ENCODE data around the gene LZTR1. TPM values are rescaled to one million over a fixed set of nuclear protein-coding genes. Genes with fewer than 3 reads are reported as not detected.

LZTR1 gene
- total and polyA plus RNA-seq, 10 of the 15 experiments (the other 5 are each of a cell fraction or from before 2014, with no cell fraction given), result 0.82 to 50.3 (median 19.3) TPM

DNA sequence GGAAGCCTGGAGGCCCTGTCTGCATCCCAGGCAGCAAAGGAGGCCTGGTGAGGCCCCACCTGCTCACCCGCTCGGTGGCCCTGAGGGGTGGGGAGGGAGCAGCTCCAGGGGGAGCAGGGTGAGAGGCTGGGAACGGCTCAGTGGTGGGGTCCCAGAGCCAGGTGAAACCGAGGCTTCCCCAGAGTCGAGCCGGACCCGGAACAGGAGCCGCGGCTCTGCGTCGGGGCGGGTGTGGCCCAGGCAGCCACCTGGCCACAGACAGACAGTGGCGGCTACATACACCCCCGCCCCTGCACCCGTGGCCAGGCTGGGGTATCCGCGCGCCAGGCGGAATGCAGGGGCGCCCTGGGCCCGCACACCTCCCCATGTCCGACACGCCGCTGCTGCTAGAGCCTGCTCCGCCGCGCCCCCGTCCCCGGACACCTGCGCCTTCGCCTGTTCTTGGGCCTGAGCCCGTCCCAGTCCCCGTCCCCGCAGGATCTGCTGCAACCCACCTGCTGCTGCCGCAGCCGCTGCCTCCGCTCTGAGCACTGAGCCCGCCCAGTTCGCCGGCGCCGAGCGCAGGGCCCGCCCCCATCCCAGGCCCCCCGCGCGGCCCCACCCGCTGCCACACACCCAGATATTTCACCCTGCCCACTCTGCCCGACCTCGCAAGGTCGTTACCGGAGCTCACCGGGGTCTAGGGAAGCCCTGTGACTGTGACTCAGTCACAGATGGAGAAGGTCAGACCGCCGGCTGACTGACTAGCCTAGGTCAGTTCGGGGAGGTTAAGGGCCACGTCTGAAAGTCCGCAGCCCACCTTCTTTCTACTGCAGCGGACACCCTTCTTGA, 50.2 kb downstream of the LZTR1 start, which contains the start of gene SLC7A4:
SLC7A4 (minus strand) TSS at position 525 of the 831 bp plus-strand sequence. CDS start 749 bp downstream, outside the sequence.
- ChIA-PET CTCF (no interaction called here), RAD21 (ENCODE audit: unreplicated experiment) (no interaction called here), POLR2A (no interaction called here), SMC1A (ENCODE audit: uncharacterized antibody, unreplicated experiment) (no interaction called here)
- Histone ChIP-seq H3K36me3 (ENCODE audit: control insufficient read depth in 2 of 2, insufficient read depth in 2 of 2, low read length in 1 of 2) (no peaks in the 10 kb centered on the region), H3K9me3 (replicated peaks; ENCODE audit: control insufficient read depth, insufficient read depth, low read length) (no peaks in the 10 kb centered on the region), H3K27ac (ENCODE audit: control insufficient read depth, insufficient read depth) (no peak within 1 kb of the TSS), H3K9ac (ENCODE audit: control insufficient read depth, insufficient read depth, low read length) (no peak within 1 kb of the TSS), H2AFZ (ENCODE audit: control insufficient read depth, low read depth, low read length) (no peak within 1 kb of the TSS), H3K4me1 (ENCODE audit: control insufficient read depth, insufficient read depth, low read length) (peaks cover 7% of the 10 kb centered on the region), H4K20me1 (ENCODE audit: control insufficient read depth, insufficient read depth) (no peaks in the 10 kb centered on the region), H3K4me3 (no peak within 1 kb of the TSS), H3K27me3 (replicated peaks in 1 of 2; ENCODE audit: control insufficient read depth in 2 of 2, insufficient read depth in 2 of 2, low read length in 1 of 2) (no peaks in the 10 kb centered on the region; a peak in 1 of 4 replicates), H3K79me2 (ENCODE audit: control insufficient read depth, insufficient read depth, low read length) (no peaks in the 10 kb centered on the region), H3K4me2 (ENCODE audit: control insufficient read depth, insufficient read depth) (0 out of 2 replicates have a peak within 1 kb of the TSS, but pooled peaks have one; percentile 9)
- intact Hi-C loops (cut with micrococcal nuclease; ENCODE audit: unreplicated experiment), result no loop called here
- TF ChIP-seq NFIC (IDR thresholded peaks at IDR 0.05; ENCODE audit: low read depth, low read length) (no peak), BHLHE40 (IDR thresholded peaks at IDR 0.05; ENCODE audit: borderline replicate concordance in 1 of 2, low read depth in 2 of 2, low read length in 1 of 2) (no peak), IKZF1 (conservative IDR thresholded peaks at IDR 0.05) (no peak), MTA3 (IDR thresholded peaks at IDR 0.05; ENCODE audit: borderline replicate concordance, low read length) (no peak), MEF2B (IDR thresholded peaks at IDR 0.05; ENCODE audit: partially characterized antibody, poor library complexity, severe bottlenecking) (no peak), KAT2A (conservative IDR thresholded peaks at IDR 0.05; ENCODE audit: control insufficient read depth, low read depth, low read length) (no peak)
- WGBS (ENCODE audit: insufficient coverage, insufficient replicate concordance, low lambda C conversion rate, missing lambda C conversion rate), result 28% methylated on average over 49 of the region's 59 CpGs
- no TSS peak for BruUV-seq (replicated peaks)
- FAIRE-seq (no peak), DNase-seq (ENCODE audit: low read depth, low spot score) (no peak), ATAC-seq (peak; percentile 14; the same call in 2 of the 3 replicates)
- in situ Hi-C loops (cut with MboI), result no loop called here
